Liver (tissue), 9 donors: ENCODE measurements around the gene CLCN4. TPM values are rescaled to one million over a fixed set of nuclear protein-coding genes. Genes with fewer than 3 reads are reported as not detected.

Source experiments
- DNase-seq: peaks from one replicate; pipeline ENCODE4 v3.0.0-alpha.2; 2017; ENCODE audit warnings: low spot score
- H3K27ac ChIP-seq, 2 donors: one replicate each; pipeline ENCODE4 v1.7.0; 2013; ENCODE audit warnings: inconsistent platforms in 2 of 2, low read length in 2 of 2, control low read depth in 1 of 2, low read depth in 1 of 2, mild to moderate bottlenecking in 1 of 2
- H3K27me3 ChIP-seq, 4 donors: one replicate each; pipeline versions ENCODE4 v1.6.1 to v1.7.0; 2013; ENCODE audit warnings: low read length in 3 of 4, inconsistent platforms in 1 of 4, mild to moderate bottlenecking in 1 of 4, moderate library complexity in 1 of 4; ENCODE audit not compliant: control insufficient read depth in 4 of 4, insufficient read depth in 4 of 4
- H3K36me3 ChIP-seq, 4 donors: one replicate each; pipeline versions ENCODE4 v1.6.1 to v1.7.0; 2013; ENCODE audit warnings: low read length in 3 of 4, mild to moderate bottlenecking in 3 of 4, low read depth in 1 of 4, moderate library complexity in 1 of 4; ENCODE audit not compliant: control insufficient read depth in 4 of 4, insufficient read depth in 3 of 4
- H3K4me1 ChIP-seq, 4 donors: one replicate each; pipeline versions ENCODE4 v1.6.1 to v1.7.0; 2013; ENCODE audit warnings: low read length in 3 of 4, mild to moderate bottlenecking in 3 of 4, moderate library complexity in 1 of 4; ENCODE audit not compliant: control insufficient read depth in 4 of 4, insufficient read depth in 4 of 4
- H3K4me3 ChIP-seq, 3 donors: one replicate each; pipeline versions ENCODE4 v1.6.1 to v1.7.0; 2013; ENCODE audit warnings: low read length in 3 of 3, control low read depth in 1 of 3, low read depth in 1 of 3, mild to moderate bottlenecking in 1 of 3
- H3K9ac ChIP-seq, 2 donors: one replicate each; pipeline ENCODE4 v1.7.0; 2013; ENCODE audit warnings: low read length in 2 of 2, mild to moderate bottlenecking in 2 of 2, moderate library complexity in 2 of 2, control low read depth in 1 of 2, low read depth in 1 of 2
- H3K9me3 ChIP-seq, 4 donors: one replicate each; pipeline versions ENCODE4 v1.6.1 to v1.7.0; 2013; ENCODE audit warnings: low read length in 3 of 4; ENCODE audit not compliant: control insufficient read depth in 4 of 4
- ATF3 ChIP-seq: IDR thresholded peaks from 2 replicates; pipeline ENCODE4 v1.6.1; 2016; ENCODE audit warnings: antibody characterized with exemption
- CTCF ChIP-seq: fragments of 150-350 bp; IDR thresholded peaks from 2 replicates; pipeline ENCODE4 v1.5.1; 2017; ENCODE audit warnings: improper control_type of control experiment, low read depth, low read length; ENCODE audit not compliant: missing input control
- EGR1 ChIP-seq, 2 donors: IDR thresholded peaks; 2 replicates each; pipeline ENCODE4 v1.6.1; 2016 to 2018; ENCODE audit warnings: antibody characterized with exemption in 2 of 2, low read depth in 2 of 2
- FOXA1 ChIP-seq: IDR thresholded peaks from 2 replicates; pipeline ENCODE4 v1.6.1; 2016; ENCODE audit warnings: antibody characterized with exemption
- FOXA2 ChIP-seq: IDR thresholded peaks from 2 replicates; pipeline ENCODE4 v1.6.1; 2016; ENCODE audit warnings: antibody characterized with exemption
- GABPA ChIP-seq, 2 donors: IDR thresholded peaks in 1 of 2; conservative IDR thresholded peaks in 1 of 2; 2 replicates each; pipeline ENCODE4 v1.6.1; 2016; ENCODE audit warnings: antibody characterized with exemption in 2 of 2, mild to moderate bottlenecking in 1 of 2, moderate library complexity in 1 of 2
- HNF4A ChIP-seq, 2 donors: conservative IDR thresholded peaks; 2 replicates each; pipeline ENCODE4 v1.6.1; 2016; ENCODE audit warnings: antibody characterized with exemption in 2 of 2, mild to moderate bottlenecking in 2 of 2
- JUND ChIP-seq, 2 donors: IDR thresholded peaks; 2 replicates each; pipeline ENCODE4 v1.6.1; 2016; ENCODE audit warnings: antibody characterized with exemption in 2 of 2
- RAD21 ChIP-seq, 2 donors: IDR thresholded peaks; 2 replicates each; pipeline ENCODE4 v1.6.1; 2016; ENCODE audit warnings: antibody characterized with exemption in 2 of 2, mild to moderate bottlenecking in 2 of 2
- REST ChIP-seq: IDR thresholded peaks from 2 replicates; pipeline ENCODE4 v1.6.1; 2016; ENCODE audit warnings: antibody characterized with exemption, mild to moderate bottlenecking
- RXRA ChIP-seq, 2 donors: IDR thresholded peaks; 2 replicates each; pipeline ENCODE4 v1.6.1; 2017 to 2018; ENCODE audit warnings: antibody characterized with exemption in 2 of 2, mild to moderate bottlenecking in 1 of 2
- TAF1 ChIP-seq: conservative IDR thresholded peaks from 2 replicates; pipeline ENCODE4 v1.6.1; 2016; ENCODE audit warnings: antibody characterized with exemption, mild to moderate bottlenecking
- YY1 ChIP-seq: IDR thresholded peaks from 2 replicates; pipeline ENCODE4 v1.6.1; 2016; ENCODE audit warnings: antibody characterized with exemption, mild to moderate bottlenecking
- ZBTB33 ChIP-seq: IDR thresholded peaks from 2 replicates; pipeline ENCODE4 v1.6.1; 2016; ENCODE audit warnings: antibody characterized with exemption
- WGBS: extraction: QIAGEN DNeasy Blood & Tissue Kit; methylation state at CpG from one replicate; pipeline ENCODE4 v1.1.7; 2013; 5-methylcytosine and 5-hydroxymethylcytosine counted together
- polyA plus RNA-seq, 2 donors: library from polyadenylated mRNA; stranded (reverse) in 1 of 2; unstranded in 1 of 2; fragments of 200-250 nt in 1 of 2; fragments of >200 nt in 1 of 2; fragmentation: Nextera tagmentation in 1 of 2; extraction: Ambion mirVana in 1 of 2; gene quantifications; one replicate each; pipeline versions ENCODE4 v1.2.1 to v1.2.3, GENCODE V29; 2013 to 2015
- total RNA-seq, 2 donors: library from RNA; depleted of rRNA; stranded (reverse); fragments of >200 nt; gene quantifications; one replicate each; pipeline ENCODE4 v1.2.3, GENCODE V29; 2014
- TF ChIP-seq, protein P1 (sequence below): IDR thresholded peaks from 2 replicates; pipeline ENCODE4 v1.6.1; 2016; ENCODE audit warnings: antibody characterized with exemption
- donor health status: healthy.
- donor health status: healthy.
- donor health status: healthy.
- donor health status: healthy.
- donor health status: healthy.

CLCN4 gene
- total and polyA plus RNA-seq, 4 donors = 1.5 to 10.9 (median 4.0) TPM

DNA sequence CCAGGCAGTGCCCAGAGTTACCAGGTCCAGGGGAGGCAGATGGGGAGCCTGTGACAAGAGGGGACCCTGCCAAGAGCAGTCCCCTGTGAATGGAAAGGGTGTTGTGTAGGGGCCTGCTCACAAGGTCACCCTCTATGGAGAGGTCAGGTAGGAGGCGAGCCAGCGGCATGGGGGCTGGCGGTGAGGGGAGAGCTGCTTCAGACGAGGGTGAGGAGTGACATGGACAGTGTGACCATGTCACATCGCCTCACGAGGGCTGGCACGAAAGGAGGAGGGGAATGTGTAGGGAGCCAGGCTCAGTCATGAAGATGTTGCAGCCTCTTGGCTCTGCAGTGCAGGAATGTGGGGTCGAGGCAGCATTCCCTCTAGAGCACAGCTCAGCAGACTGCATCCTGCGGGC is 29.6 kb downstream of the CLCN4 start:
- no peaks in the 10 kb centered on the region for H3K27me3 ChIP-seq
- TF ChIP-seq GABPA (IDR thresholded peaks at IDR 0.05 in 1 of 2, conservative IDR thresholded peaks at IDR 0.05 in 1 of 2) = no peak
- no peak for TF ChIP-seq REST
- no peak for TF ChIP-seq EGR1 (IDR thresholded peaks at IDR 0.05; ENCODE audit: low read depth in 2 of 2)
- no peak for TF ChIP-seq CTCF
- TF ChIP-seq YY1 = no peak
- TF ChIP-seq RAD21 (IDR thresholded peaks at IDR 0.05) = no peak
- TF ChIP-seq, protein P1, sequence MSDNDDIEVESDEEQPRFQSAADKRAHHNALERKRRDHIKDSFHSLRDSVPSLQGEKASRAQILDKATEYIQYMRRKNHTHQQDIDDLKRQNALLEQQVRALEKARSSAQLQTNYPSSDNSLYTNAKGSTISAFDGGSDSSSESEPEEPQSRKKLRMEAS = no peak
- TF ChIP-seq ZBTB33 = no peak
- TF ChIP-seq FOXA2 = no peak
- TF ChIP-seq JUND (IDR thresholded peaks at IDR 0.05) = no peak
- TF ChIP-seq RXRA (IDR thresholded peaks at IDR 0.05) = no peak
- no peak for TF ChIP-seq TAF1
- TF ChIP-seq HNF4A (conservative IDR thresholded peaks at IDR 0.05) = no peak
- TF ChIP-seq ATF3 = no peak
- WGBS = 87% methylated on average over 9 of the region's 9 CpGs

GRCh38 chrX:10187421-10187820 is 30.6 kb downstream of the CLCN4 start:
- H3K27me3 ChIP-seq = peaks cover 0 to 2% (median 0%) of the 10 kb centered on the region in 4 donors
- H3K9me3 ChIP-seq = no peaks in the 10 kb centered on the region
- no peak overlapping the region for H3K27ac ChIP-seq
- TF ChIP-seq ATF3 (no peak), TAF1 (no peak), REST (no peak), GABPA (IDR thresholded peaks at IDR 0.05 in 1 of 2, conservative IDR thresholded peaks at IDR 0.05 in 1 of 2) (no peak), FOXA1 (no peak), RAD21 (IDR thresholded peaks at IDR 0.05) (no peak)
- 96% methylated on average over 15 of the region's 15 CpGs for WGBS
- no peak overlapping the region for H3K9ac ChIP-seq
- no peak for DNase-seq
- no peaks in the 10 kb centered on the region for H3K4me1 ChIP-seq
- H3K4me3 ChIP-seq = no peak overlapping the region
- H3K36me3 ChIP-seq = no peaks in the 10 kb centered on the region

More for the DNA sequence above, 29.6 kb downstream of the CLCN4 start:
- no peaks in the 10 kb centered on the region for H3K9me3 ChIP-seq
- H3K9ac ChIP-seq = no peak overlapping the region
- H3K36me3 ChIP-seq = no peaks in the 10 kb centered on the region
- no peak for DNase-seq
- no peak overlapping the region for H3K4me3 ChIP-seq
- no peak overlapping the region for H3K27ac ChIP-seq
- H3K4me1 ChIP-seq = no peaks in the 10 kb centered on the region
